ENCODE results near the gene SYT10.

Gene SYT10

GRCh38 chr12:33439587-33440011 is at the start of gene SYT10:
Gene SYT10 (minus strand): TSS chr12:33439819. CDS start chr12:33439522, 297 bp downstream.
- DNase-seq = no peak
- Mint-ChIP-seq H3K9me3 (no peaks in the 10 kb centered on the region), H3K27ac (no peak within 1 kb of the TSS), H3K4me3 (peak within 1 kb of the TSS; percentile 79 to 84), H3K4me1 (peaks cover 5% of the 10 kb centered on the region), H3K27me3 (peaks cover 42% of the 10 kb centered on the region)
- peak; percentile 49 for ATAC-seq

- H3K27me3 Mint-ChIP-seq = no peaks in the 10 kb centered on the region
- no peaks in the 10 kb centered on the region for H3K4me1 Mint-ChIP-seq
- DNase-seq (no peak), ATAC-seq (no peak)
- no peak overlapping the region for H3K4me3 Mint-ChIP-seq
- no peak overlapping the region for H3K27ac Mint-ChIP-seq
- no peaks in the 10 kb centered on the region for H3K9me3 Mint-ChIP-seq
Measured at GRCh38 chr12:33488036-33488435, 48.4 kb upstream of the SYT10 start.

GRCh38 chr12:33486058-33486457 is 46.4 kb upstream of the SYT10 start:
- no peaks in the 10 kb centered on the region for H3K4me1 Mint-ChIP-seq
- H3K27ac Mint-ChIP-seq = no peak overlapping the region
- H3K27me3 Mint-ChIP-seq = no peaks in the 10 kb centered on the region
- ATAC-seq = no peak
- peaks cover 0 to 5% of the 10 kb centered on the region in 2 donors for H3K9me3 Mint-ChIP-seq
- no peak for DNase-seq
- no peak overlapping the region for H3K4me3 Mint-ChIP-seq

GRCh38 chr12:33484161-33484560 is 44.5 kb upstream of the SYT10 start:
- ATAC-seq = no peak
- H3K4me3 Mint-ChIP-seq = no peak overlapping the region
- no peak overlapping the region for H3K27ac Mint-ChIP-seq
- DNase-seq = no peak
- no peaks in the 10 kb centered on the region for H3K27me3 Mint-ChIP-seq
- H3K4me1 Mint-ChIP-seq = no peaks in the 10 kb centered on the region
- H3K9me3 Mint-ChIP-seq = peaks cover 0 to 5% of the 10 kb centered on the region in 2 donors

GRCh38 chr12:33480366-33480765 is 40.7 kb upstream of the SYT10 start:
- Mint-ChIP-seq H3K4me1 (no peaks in the 10 kb centered on the region), H3K27ac (no peak overlapping the region), H3K4me3 (no peak overlapping the region), H3K27me3 (no peaks in the 10 kb centered on the region), H3K9me3 (peaks cover 6 to 9% of the 10 kb centered on the region in 2 donors)
- ATAC-seq (no peak), DNase-seq (no peak)

GRCh38 chr12:33476058-33476457 is 36.4 kb upstream of the SYT10 start:
- Mint-ChIP-seq H3K27ac (no peak overlapping the region), H3K4me3 (no peak overlapping the region), H3K27me3 (no peaks in the 10 kb centered on the region), H3K9me3 (peaks cover 4 to 13% of the 10 kb centered on the region in 2 donors), H3K4me1 (no peaks in the 10 kb centered on the region)
- DNase-seq (no peak), ATAC-seq (no peak)

- H3K27ac Mint-ChIP-seq = no peak overlapping the region
- DNase-seq = no peak
- no peaks in the 10 kb centered on the region for H3K4me1 Mint-ChIP-seq
- no peak overlapping the region for H3K4me3 Mint-ChIP-seq
- H3K27me3 Mint-ChIP-seq = no peaks in the 10 kb centered on the region
- H3K9me3 Mint-ChIP-seq = peaks cover under 1 to 9% of the 10 kb centered on the region in 2 donors
- no peak for ATAC-seq
Measured at GRCh38 chr12:33472299-33472698, 32.7 kb upstream of the SYT10 start.

GRCh38 chr12:33455096-33455495 is 15.5 kb upstream of the SYT10 start:
- H3K27me3 Mint-ChIP-seq = no peaks in the 10 kb centered on the region
- no peaks in the 10 kb centered on the region for H3K4me1 Mint-ChIP-seq
- peaks cover 6 to 17% of the 10 kb centered on the region in 2 donors for H3K9me3 Mint-ChIP-seq
- ATAC-seq (no peak), DNase-seq (no peak)
- H3K4me3 Mint-ChIP-seq = no peak overlapping the region
- peak overlapping the region in 1 of 2 donors; percentile 51 for H3K27ac Mint-ChIP-seq

GRCh38 chr12:33450480-33450879 is 10.9 kb upstream of the SYT10 start:
- no peak for ATAC-seq
- Mint-ChIP-seq H3K27ac (no peak overlapping the region), H3K9me3 (peaks cover 0 to 7% of the 10 kb centered on the region in 2 donors), H3K4me3 (no peak overlapping the region), H3K27me3 (no peaks in the 10 kb centered on the region), H3K4me1 (no peaks in the 10 kb centered on the region)
- DNase-seq = no peak

- Mint-ChIP-seq H3K27me3 (peaks cover 42% of the 10 kb centered on the region), H3K27ac (no peak overlapping the region), H3K4me3 (peak overlapping the region in 1 of 2 donors; percentile 42), H3K9me3 (no peaks in the 10 kb centered on the region), H3K4me1 (peaks cover 5% of the 10 kb centered on the region)
- DNase-seq (no peak), ATAC-seq (no peak)
Measured at GRCh38 chr12:33440477-33440876, 858 bp upstream of the SYT10 start.

- no peaks in the 10 kb centered on the region for H3K9me3 Mint-ChIP-seq
- peak overlapping the region; percentile 79 to 84 for H3K4me3 Mint-ChIP-seq
- H3K4me1 Mint-ChIP-seq = peaks cover 5% of the 10 kb centered on the region
- DNase-seq = peak in 1 of 2 donors; percentile 3
- peaks cover 42% of the 10 kb centered on the region for H3K27me3 Mint-ChIP-seq
- ATAC-seq = peak; percentile 43
- no peak overlapping the region for H3K27ac Mint-ChIP-seq
Measured at GRCh38 chr12:33438851-33439586, 600 bp downstream of the SYT10 start.

- H3K9me3 Mint-ChIP-seq = no peaks in the 10 kb centered on the region
- ATAC-seq (no peak), DNase-seq (no peak)
- H3K27ac Mint-ChIP-seq = no peak overlapping the region
- H3K4me3 Mint-ChIP-seq = no peak overlapping the region
- H3K4me1 Mint-ChIP-seq = peaks cover 5% of the 10 kb centered on the region
- peaks cover 42% of the 10 kb centered on the region for H3K27me3 Mint-ChIP-seq
Measured at GRCh38 chr12:33438025-33438772, 1.4 kb downstream of the SYT10 start.

GRCh38 chr12:33437598-33437997 is 2.0 kb downstream of the SYT10 start:
- Mint-ChIP-seq H3K27me3 (peaks cover 36% of the 10 kb centered on the region), H3K27ac (no peak overlapping the region), H3K4me1 (peaks cover 5% of the 10 kb centered on the region), H3K4me3 (no peak overlapping the region), H3K9me3 (no peaks in the 10 kb centered on the region)
- ATAC-seq = no peak
- DNase-seq = no peak

- DNase-seq (no peak), ATAC-seq (no peak)
- Mint-ChIP-seq H3K4me1 (no peaks in the 10 kb centered on the region), H3K4me3 (no peak overlapping the region), H3K27me3 (peaks cover 7% of the 10 kb centered on the region), H3K27ac (no peak overlapping the region), H3K9me3 (no peaks in the 10 kb centered on the region)
Measured at GRCh38 chr12:33432992-33433391, 6.6 kb downstream of the SYT10 start.

- H3K27ac Mint-ChIP-seq = no peak overlapping the region
- no peak overlapping the region for H3K4me3 Mint-ChIP-seq
- H3K27me3 Mint-ChIP-seq = no peaks in the 10 kb centered on the region
- DNase-seq = no peak
- H3K4me1 Mint-ChIP-seq = no peaks in the 10 kb centered on the region
- H3K9me3 Mint-ChIP-seq = no peaks in the 10 kb centered on the region
- ATAC-seq = no peak
Measured at GRCh38 chr12:33431648-33432047, 8.0 kb downstream of the SYT10 start.

- Mint-ChIP-seq H3K9me3 (no peaks in the 10 kb centered on the region), H3K4me3 (no peak overlapping the region), H3K27me3 (no peaks in the 10 kb centered on the region), H3K4me1 (no peaks in the 10 kb centered on the region), H3K27ac (no peak overlapping the region)
- DNase-seq (no peak), ATAC-seq (no peak)
Measured at GRCh38 chr12:33429468-33429867, 10.2 kb downstream of the SYT10 start.

All from stimulated activated naive CD8-positive, alpha-beta T cell treated with anti-CD3 and anti-CD28 coated beads, Interleukin-15, amount 100 ng/mL, for 72 hours (primary cell).